AG04449 (cell line): ENCODE data around the gene GGT5.
"Not testable (repeated sequence)": the region's sequence is repeated elsewhere in the genome, so short reads cannot be mapped to it uniquely, and the experiment has no call there.

Experiments
- CTCF ChIA-PET: fragments of 350-600 bp; formaldehyde crosslinking; extraction: SDS; loops from one replicate; lab custom pipeline; 2021; ENCODE audit warnings: antibody characterized with exemption; lab: Yijun Ruan, JAX
- POLR2A ChIA-PET: fragments of 400-600, 350-600 bp; formaldehyde crosslinking; extraction: SDS; loops from one replicate; lab custom pipeline; 2020; ENCODE audit warnings: antibody characterized with exemption, inconsistent platforms; lab: Yijun Ruan, JAX
- DNase-seq: peaks from one replicate; pipeline ENCODE4 v3.0.0-alpha.2; 2010; ENCODE audit warnings: low read depth, low spot score
- H3K4me3 ChIP-seq: 2 replicates; pipeline ENCODE4 v1.5.1; 2011; ENCODE audit warnings: low read depth, mild to moderate bottlenecking, control low read depth, low read length
- CTCF ChIP-seq: IDR thresholded peaks from one replicate; pipeline ENCODE4 v1.5.1; 2011; ENCODE audit warnings: mild to moderate bottlenecking, moderate library complexity, low read length, control low read depth, inconsistent platforms; ENCODE audit not compliant: insufficient read depth; ENCODE audit errors: missing control alignments

The GGT5 gene

GRCh38 chr22:24240381-24240780 is 4.5 kb downstream of the GGT5 start:
- TF ChIP-seq CTCF = no peak
- DNase-seq = no peak
- CTCF ChIA-PET = interaction anchor here (1.0 to 2.6 kb wide), 3 partner anchors 40 to 51 kb away, joined by 3 to 8 read pairs (median 3); no protein-coding TSS in a partner anchor
- H3K4me3 ChIP-seq = no peak overlapping the region
- POLR2A ChIA-PET = no interaction called here

GRCh38 chr22:24238101-24238694 is 6.7 kb downstream of the GGT5 start:
- POLR2A ChIA-PET, DNase-seq, H3K4me3 ChIP-seq: not testable (repeated sequence)
- CTCF ChIA-PET = interaction anchor here (1.4 kb wide), 1 partner anchor 9 kb away, joined by 5 read pairs; no protein-coding TSS in a partner anchor

- H3K4me3 ChIP-seq = no peak overlapping the region
- DNase-seq = no peak
- no peak for TF ChIP-seq CTCF
- ChIA-PET POLR2A (no interaction called here), CTCF (interaction anchor here (1.4 kb wide), 1 partner anchor 46 kb away, joined by 3 read pairs; no protein-coding TSS in a partner anchor)
These were observed 8.2 kb downstream of the GGT5 start for GRCh38 chr22:24236656-24237055.

GRCh38 chr22:24235315-24235714 is 9.6 kb downstream of the GGT5 start:
- no peak overlapping the region for H3K4me3 ChIP-seq
- no peak for TF ChIP-seq CTCF
- no peak for DNase-seq
- ChIA-PET POLR2A (no interaction called here), CTCF (interaction anchor here (0.7 to 1.5 kb wide), 2 partner anchors 12 to 46 kb away, joined by 4 read pairs; no protein-coding TSS in a partner anchor)

- CTCF ChIA-PET = interaction anchor here (1.2 to 1.6 kb wide), 2 partner anchors 44 to 45 kb away, joined by 3 read pairs; no protein-coding TSS in a partner anchor
- POLR2A ChIA-PET = no interaction called here
- no peak for TF ChIP-seq CTCF
- no peak overlapping the region for H3K4me3 ChIP-seq
- no peak for DNase-seq
These were observed 11.1 kb downstream of the GGT5 start for GRCh38 chr22:24233816-24234215.

GRCh38 chr22:24233235-24233634 is 11.6 kb downstream of the GGT5 start:
- TF ChIP-seq CTCF = no peak
- H3K4me3 ChIP-seq = no peak overlapping the region
- ChIA-PET CTCF (interaction anchor here (1.2 to 1.6 kb wide), 2 partner anchors 17 to 43 kb away, joined by 3 read pairs; no protein-coding TSS in a partner anchor), POLR2A (no interaction called here)
- no peak for DNase-seq
